H9 (cell line): ENCODE measurements around the gene SLIRP. TPM values are rescaled to one million over a fixed set of nuclear protein-coding genes. Genes with fewer than 3 reads are reported as not detected.

Experiments used
- DNase-seq: peaks from one replicate; pipeline ENCODE4 v3.0.0-alpha.2; 2017
- H2AFZ ChIP-seq: one replicate; pipeline ENCODE4 v1.6.1; 2013; ENCODE audit warnings: mild to moderate bottlenecking, low read length, control low read depth, moderate library complexity
- H2AK5ac ChIP-seq: 2 replicates; pipeline ENCODE4 v1.6.1; 2013; ENCODE audit warnings: low read length, control low read depth, mixed read lengths; ENCODE audit not compliant: insufficient read length
- H2BK120ac ChIP-seq: one replicate; pipeline ENCODE4 v1.6.1; 2013; ENCODE audit warnings: low read depth, mild to moderate bottlenecking, low read length, control low read depth, inconsistent platforms; ENCODE audit not compliant: poor library complexity, severe bottlenecking
- H2BK12ac ChIP-seq: 2 replicates; pipeline ENCODE4 v1.6.1; 2013; ENCODE audit warnings: low read length, control low read depth, mixed read lengths, low read depth; ENCODE audit not compliant: insufficient read length
- H2BK15ac ChIP-seq: 2 replicates; pipeline ENCODE4 v1.6.1; 2013; ENCODE audit warnings: low read depth, low read length, control low read depth
- H2BK20ac ChIP-seq: one replicate; pipeline ENCODE4 v1.6.1; 2013; ENCODE audit warnings: low read depth, mild to moderate bottlenecking, low read length, control low read depth, inconsistent platforms; ENCODE audit not compliant: poor library complexity, severe bottlenecking
- H2BK5ac ChIP-seq: 2 replicates; pipeline ENCODE4 v1.6.1; 2013; ENCODE audit warnings: low read length, control low read depth, mixed read lengths; ENCODE audit not compliant: insufficient read length
- H3K14ac ChIP-seq: 2 replicates; pipeline ENCODE4 v1.6.1; 2013; ENCODE audit warnings: low read length, control low read depth; ENCODE audit not compliant: insufficient read depth
- H3K18ac ChIP-seq: 2 replicates; pipeline ENCODE4 v1.6.1; 2013; ENCODE audit warnings: low read depth, mild to moderate bottlenecking, mixed read lengths, low read length, control low read depth; ENCODE audit not compliant: insufficient read length
- H3K23ac ChIP-seq: 2 replicates; pipeline ENCODE4 v1.6.1; 2013; ENCODE audit warnings: low read length, control low read depth, mixed read lengths, low read depth; ENCODE audit not compliant: insufficient read length
- H3K23me2 ChIP-seq: 2 replicates; pipeline ENCODE4 v1.6.1; 2013; ENCODE audit warnings: low read depth, mild to moderate bottlenecking, mixed read lengths, low read length, control low read depth; ENCODE audit not compliant: insufficient read length, poor library complexity, severe bottlenecking
- H3K27ac ChIP-seq: 2 replicates; pipeline ENCODE4 v1.5.1; 2013; ENCODE audit warnings: low read length, control low read depth, mixed read lengths, low read depth; ENCODE audit not compliant: insufficient read length
- H3K27me3 ChIP-seq: 2 replicates; pipeline ENCODE4 v1.6.1; 2013; ENCODE audit warnings: low read length, control low read depth, inconsistent platforms; ENCODE audit not compliant: insufficient read depth
- H3K4ac ChIP-seq: 2 replicates; pipeline ENCODE4 v1.6.1; 2013; ENCODE audit warnings: low read depth, mild to moderate bottlenecking, control low read depth, inconsistent platforms, low read length, moderate library complexity
- H3K4me1 ChIP-seq: 2 replicates; pipeline ENCODE4 v1.6.1; 2013; ENCODE audit warnings: low read length, control low read depth, inconsistent platforms; ENCODE audit not compliant: insufficient read depth
- H3K4me2 ChIP-seq: 2 replicates; pipeline ENCODE4 v1.6.1; 2013; ENCODE audit warnings: low read length, control low read depth, mixed read lengths; ENCODE audit not compliant: insufficient read length, insufficient read depth
- H3K56ac ChIP-seq: 2 replicates; pipeline ENCODE4 v1.6.1; 2013; ENCODE audit warnings: low read depth, mild to moderate bottlenecking, mixed read lengths, low read length, control low read depth; ENCODE audit not compliant: insufficient read length
- H3K79me1 ChIP-seq: 2 replicates; pipeline ENCODE4 v1.6.1; 2013; ENCODE audit warnings: low read depth, mild to moderate bottlenecking, moderate library complexity, low read length, control low read depth, inconsistent platforms; ENCODE audit not compliant: insufficient read depth, poor library complexity, severe bottlenecking
- H3K79me2 ChIP-seq: 2 replicates; pipeline ENCODE4 v1.6.1; 2013; ENCODE audit warnings: low read length, control low read depth, inconsistent platforms; ENCODE audit not compliant: insufficient read depth
- H3K9ac ChIP-seq: 2 replicates; pipeline ENCODE4 v1.6.1; 2013; ENCODE audit warnings: low read length, control low read depth, mixed read lengths; ENCODE audit not compliant: insufficient read length; ENCODE audit errors: extremely low read depth
- H3K9me3 ChIP-seq: one replicate; pipeline ENCODE4 v1.6.1; 2013; ENCODE audit warnings: low read depth, low read length, inconsistent platforms; ENCODE audit not compliant: control insufficient read depth
- H3T11ph ChIP-seq: one replicate; pipeline ENCODE4 v1.6.1; 2013; ENCODE audit warnings: mild to moderate bottlenecking, low read length, control low read depth, inconsistent platforms
- H4K20me1 ChIP-seq: one replicate; pipeline ENCODE4 v1.6.1; 2013; ENCODE audit not compliant: control insufficient read depth, insufficient read length, insufficient read depth
- H4K5ac ChIP-seq: 2 replicates; pipeline ENCODE4 v1.6.1; 2013; ENCODE audit warnings: low read depth, mild to moderate bottlenecking, mixed read lengths, low read length, control low read depth; ENCODE audit not compliant: insufficient read length
- H4K8ac ChIP-seq: replicated peaks from 2 replicates; pipeline ENCODE4 v1.6.1; 2013; ENCODE audit warnings: low read length, control low read depth, mixed read lengths, low read depth; ENCODE audit not compliant: insufficient read length
- H4K91ac ChIP-seq: 2 replicates; pipeline ENCODE4 v1.6.1; 2013; ENCODE audit warnings: low read depth, mild to moderate bottlenecking, moderate library complexity, mixed read lengths, low read length, control low read depth; ENCODE audit not compliant: insufficient read length
- H3K27ac Mint-ChIP-seq, 3 experiments: 2 replicates in 2 of 3; 3 replicates in 1 of 3; pipeline ENCODE4 v1.8.0; 2020 to 2021; ENCODE audit warnings: mixed read lengths in 3 of 3, mild to moderate bottlenecking in 1 of 3, moderate library complexity in 1 of 3
- H3K27me3 Mint-ChIP-seq: 2 replicates; pipeline ENCODE4 v1.8.0; 2021; ENCODE audit warnings: low read depth, mild to moderate bottlenecking, moderate library complexity, mixed read lengths
- H3K36me3 Mint-ChIP-seq, 3 experiments: 2 replicates in 2 of 3; 3 replicates in 1 of 3; pipeline ENCODE4 v1.8.0; 2020 to 2021; ENCODE audit warnings: low read depth in 3 of 3, mixed read lengths in 3 of 3; ENCODE audit not compliant: insufficient read depth in 1 of 3
- H3K4me1 Mint-ChIP-seq, 2 experiments: 2 replicates each; pipeline ENCODE4 v1.8.0; 2020; ENCODE audit warnings: mixed read lengths in 2 of 2
- H3K4me3 Mint-ChIP-seq, 2 experiments: 2 replicates in 1 of 2; 3 replicates in 1 of 2; pipeline ENCODE4 v1.8.0; 2020 to 2021; ENCODE audit warnings: mild to moderate bottlenecking in 2 of 2, mixed read lengths in 2 of 2, moderate library complexity in 1 of 2
- H3K9me3 Mint-ChIP-seq, 2 experiments: 2 replicates in 1 of 2; 3 replicates in 1 of 2; pipeline ENCODE4 v1.8.0; 2020; ENCODE audit warnings: mild to moderate bottlenecking in 2 of 2, mixed read lengths in 2 of 2, moderate library complexity in 1 of 2
- WGBS: extraction: QIAGEN DNeasy Blood & Tissue Kit; methylation state at CpG from one replicate; pipeline ENCODE4 v1.1.7; 2013; ENCODE audit warnings: missing lambda C conversion rate, low lambda C conversion rate, mixed read lengths; ENCODE audit not compliant: insufficient read length; ENCODE audit errors: extremely low coverage; 5-methylcytosine and 5-hydroxymethylcytosine counted together
- total RNA-seq: library from RNA; stranded (reverse); gene quantifications from 2 replicates; pipeline ENCODE4 v1.2.1, GENCODE V29; 2021
- TF ChIP-seq, protein P1 (sequence below): fragments of 200-600 bp; sonication (generic); conservative IDR thresholded peaks from 3 replicates; pipeline ENCODE4 v1.8.0; 2021; ENCODE audit warnings: antibody characterized with exemption, mild to moderate bottlenecking

SLIRP gene
- total RNA-seq, 1 experiment from 2014 or later, result 337 TPM

GRCh38 chr14:77710364-77710763 is 2.5 kb downstream of the SLIRP start:
- Histone ChIP-seq H3K4me2 (no peak overlapping the region), H3K14ac (no peak overlapping the region)
- no CpG with 5 or more reads among the region's 2 CpGs for WGBS

More at GRCh38 chr14:77710364-77710763, 2.5 kb downstream of the SLIRP start:
- no peak overlapping the region for H2BK20ac ChIP-seq
- H3K79me1 ChIP-seq, result peaks cover 6% of the 10 kb centered on the region
- H2BK5ac ChIP-seq, result no peak overlapping the region
- Mint-ChIP-seq H3K27ac (0 out of 7 replicates have a peak overlapping the region, but pooled peaks of 1 of the 3 experiments have one; percentile 46), H3K36me3 (peaks cover 33 to 57% (median 57%) of the 10 kb centered on the region in 3 experiments), H3K4me1 (peaks cover 16 to 20% of the 10 kb centered on the region in 2 experiments), H3K9me3 (no peaks in the 10 kb centered on the region), H3K4me3 (peak overlapping the region; percentile 17 to 21; a peak in 3 of 5 replicates), H3K27me3 (no peaks in the 10 kb centered on the region)
- no peak overlapping the region for H4K91ac ChIP-seq
- no peak overlapping the region for H3K23ac ChIP-seq
- no peak overlapping the region for H3T11ph ChIP-seq
- no peak overlapping the region for H3K56ac ChIP-seq
- peaks cover 34% of the 10 kb centered on the region; the same call in 1 of the 2 replicates for H3K79me2 ChIP-seq
- H2BK12ac ChIP-seq, result no peak overlapping the region
- no peaks in the 10 kb centered on the region for H4K20me1 ChIP-seq
- no peak overlapping the region for H2AK5ac ChIP-seq
- no peak overlapping the region for H3K27ac ChIP-seq
- H3K23me2 ChIP-seq, result peaks cover 5% of the 10 kb centered on the region
- no peak for DNase-seq
- no peak overlapping the region for H2BK15ac ChIP-seq
- TF ChIP-seq, protein P1, sequence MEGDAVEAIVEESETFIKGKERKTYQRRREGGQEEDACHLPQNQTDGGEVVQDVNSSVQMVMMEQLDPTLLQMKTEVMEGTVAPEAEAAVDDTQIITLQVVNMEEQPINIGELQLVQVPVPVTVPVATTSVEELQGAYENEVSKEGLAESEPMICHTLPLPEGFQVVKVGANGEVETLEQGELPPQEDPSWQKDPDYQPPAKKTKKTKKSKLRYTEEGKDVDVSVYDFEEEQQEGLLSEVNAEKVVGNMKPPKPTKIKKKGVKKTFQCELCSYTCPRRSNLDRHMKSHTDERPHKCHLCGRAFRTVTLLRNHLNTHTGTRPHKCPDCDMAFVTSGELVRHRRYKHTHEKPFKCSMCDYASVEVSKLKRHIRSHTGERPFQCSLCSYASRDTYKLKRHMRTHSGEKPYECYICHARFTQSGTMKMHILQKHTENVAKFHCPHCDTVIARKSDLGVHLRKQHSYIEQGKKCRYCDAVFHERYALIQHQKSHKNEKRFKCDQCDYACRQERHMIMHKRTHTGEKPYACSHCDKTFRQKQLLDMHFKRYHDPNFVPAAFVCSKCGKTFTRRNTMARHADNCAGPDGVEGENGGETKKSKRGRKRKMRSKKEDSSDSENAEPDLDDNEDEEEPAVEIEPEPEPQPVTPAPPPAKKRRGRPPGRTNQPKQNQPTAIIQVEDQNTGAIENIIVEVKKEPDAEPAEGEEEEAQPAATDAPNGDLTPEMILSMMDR, result no peak
- H3K9ac ChIP-seq, result no peak overlapping the region
- no peak overlapping the region for H3K18ac ChIP-seq
- H3K9me3 ChIP-seq, result no peaks in the 10 kb centered on the region
- H4K5ac ChIP-seq, result no peak overlapping the region
- H3K27me3 ChIP-seq, result no peaks in the 10 kb centered on the region
- H3K4ac ChIP-seq, result no peak overlapping the region
- no peak overlapping the region for H2AFZ ChIP-seq
- H3K4me1 ChIP-seq, result no peaks in the 10 kb centered on the region
- H2BK120ac ChIP-seq, result no peak overlapping the region
- no peak overlapping the region for H4K8ac ChIP-seq
